Neural cell (in vitro differentiated cells): ENCODE results near the gene NHSL1. TPM values are rescaled to one million over a fixed set of nuclear protein-coding genes. Genes with fewer than 3 reads are reported as not detected.

Experiments
- H2AFZ ChIP-seq: fragments of 200-600, 300-800 bp; sonication (generic), shearing (Covaris generic); 2 replicates; pipeline ENCODE4 v1.6.0; 2014; ENCODE audit warnings: low read depth, mild to moderate bottlenecking, antibody characterized with exemption, low read length, moderate library complexity
- H3F3A ChIP-seq: fragments of 200-600 bp; shearing (Covaris generic); 2 replicates; pipeline ENCODE4 v1.6.1; 2016; ENCODE audit warnings: mild to moderate bottlenecking, moderate library complexity, mixed read lengths, antibody characterized with exemption, low read length; ENCODE audit not compliant: insufficient read depth, poor library complexity, severe bottlenecking
- H3K27ac ChIP-seq: fragments of 200-600, 300-800 bp; sonication (generic), shearing (Covaris generic); 2 replicates; pipeline ENCODE4 v1.5.1; 2014; ENCODE audit warnings: mild to moderate bottlenecking, low read length, moderate library complexity
- H3K27me3 ChIP-seq: fragments of 300-800, 200-600 bp; sonication (generic), shearing (Covaris generic); 2 replicates; pipeline ENCODE4 v1.6.0; 2014; ENCODE audit warnings: mild to moderate bottlenecking, low read depth, low read length, moderate library complexity; ENCODE audit not compliant: insufficient read depth
- H3K36me3 ChIP-seq: fragments of 300-800, 200-600 bp; sonication (generic), shearing (Covaris generic); 2 replicates; pipeline ENCODE4 v1.5.1; 2014; ENCODE audit warnings: mild to moderate bottlenecking, antibody characterized with exemption, low read length, moderate library complexity; ENCODE audit not compliant: insufficient read depth
- H3K4me2 ChIP-seq: fragments of 300-800, 200-600 bp; sonication (generic), shearing (Covaris generic); 2 replicates; pipeline ENCODE4 v1.6.0; 2014; ENCODE audit warnings: mild to moderate bottlenecking, low read length
- H3K4me3 ChIP-seq: fragments of 300-800, 200-600 bp; sonication (generic), shearing (Covaris generic); 2 replicates; pipeline ENCODE4 v1.5.1; 2014; ENCODE audit warnings: mild to moderate bottlenecking, low read length, moderate library complexity
- H3K79me2 ChIP-seq: fragments of 200-600 bp; shearing (Covaris generic); replicated peaks from 2 replicates; pipeline ENCODE4 v1.6.0; 2014; ENCODE audit warnings: mild to moderate bottlenecking, low read length, moderate library complexity; ENCODE audit not compliant: insufficient read depth
- H3K9ac ChIP-seq: fragments of 300-800, 200-600 bp; sonication (generic), shearing (Covaris generic); 2 replicates; pipeline ENCODE4 v1.6.1; 2016; ENCODE audit warnings: mild to moderate bottlenecking, low read length, mixed read lengths
- H3K9me2 ChIP-seq: fragments of 200-600 bp; shearing (Covaris generic); 2 replicates; pipeline ENCODE4 v1.6.1; 2016; ENCODE audit warnings: mild to moderate bottlenecking, low read length, mixed read lengths; ENCODE audit not compliant: insufficient read depth
- H3K9me3 ChIP-seq: fragments of 200-600, 300-800 bp; sonication (generic), shearing (Covaris generic); 2 replicates; pipeline ENCODE4 v1.6.1; 2016; ENCODE audit warnings: mild to moderate bottlenecking, mixed run types, low read length, moderate library complexity, mixed read lengths
- H4K20me1 ChIP-seq: fragments of 200-600 bp; shearing (Covaris generic); 2 replicates; pipeline ENCODE4 v1.6.1; 2016; ENCODE audit warnings: mild to moderate bottlenecking, mixed run types; ENCODE audit not compliant: insufficient read depth
- EZH2 ChIP-seq: fragments of 200-600, 300-800 bp; shearing (Covaris generic), sonication (generic); IDR thresholded peaks from 2 replicates; pipeline ENCODE4 v1.6.1; 2014; ENCODE audit warnings: antibody characterized with exemption, low read length, borderline replicate concordance, mild to moderate bottlenecking; ENCODE audit not compliant: insufficient read depth, poor library complexity, severe bottlenecking
- MXI1 ChIP-seq: fragments of 450-650 bp; conservative IDR thresholded peaks from 2 replicates; pipeline ENCODE4 v1.6.1; 2014; ENCODE audit warnings: antibody characterized with exemption, mild to moderate bottlenecking; ENCODE audit not compliant: poor library complexity, severe bottlenecking
- RAD21 ChIP-seq: fragments of 450-650 bp; conservative IDR thresholded peaks from 2 replicates; pipeline ENCODE4 v1.6.1; 2014; ENCODE audit warnings: antibody characterized with exemption, mild to moderate bottlenecking, moderate library complexity
- TAF1 ChIP-seq: IDR thresholded peaks from 2 replicates; pipeline ENCODE4 v1.6.1; 2012; ENCODE audit warnings: low read depth
- polyA plus RNA-seq: library from polyadenylated mRNA; depleted of rRNA; stranded (reverse); fragments of >200 nt; gene quantifications from 2 replicates; pipeline ENCODE4 v1.2.3, GENCODE V29; 2014
- TF ChIP-seq, protein P1 (sequence below): fragments of 450-650 bp; IDR thresholded peaks from 2 replicates; pipeline ENCODE4 v1.5.1; 2014; ENCODE audit warnings: antibody characterized with exemption, mild to moderate bottlenecking, moderate library complexity; ENCODE audit not compliant: poor library complexity, severe bottlenecking
- TF ChIP-seq, protein P2 (sequence below): IDR thresholded peaks from 2 replicates; pipeline ENCODE4 v1.6.1; 2012; ENCODE audit warnings: borderline replicate concordance

NHSL1 gene
- polyA plus RNA-seq, 1 donor from 2014 or later = 2.4 TPM

DNA sequence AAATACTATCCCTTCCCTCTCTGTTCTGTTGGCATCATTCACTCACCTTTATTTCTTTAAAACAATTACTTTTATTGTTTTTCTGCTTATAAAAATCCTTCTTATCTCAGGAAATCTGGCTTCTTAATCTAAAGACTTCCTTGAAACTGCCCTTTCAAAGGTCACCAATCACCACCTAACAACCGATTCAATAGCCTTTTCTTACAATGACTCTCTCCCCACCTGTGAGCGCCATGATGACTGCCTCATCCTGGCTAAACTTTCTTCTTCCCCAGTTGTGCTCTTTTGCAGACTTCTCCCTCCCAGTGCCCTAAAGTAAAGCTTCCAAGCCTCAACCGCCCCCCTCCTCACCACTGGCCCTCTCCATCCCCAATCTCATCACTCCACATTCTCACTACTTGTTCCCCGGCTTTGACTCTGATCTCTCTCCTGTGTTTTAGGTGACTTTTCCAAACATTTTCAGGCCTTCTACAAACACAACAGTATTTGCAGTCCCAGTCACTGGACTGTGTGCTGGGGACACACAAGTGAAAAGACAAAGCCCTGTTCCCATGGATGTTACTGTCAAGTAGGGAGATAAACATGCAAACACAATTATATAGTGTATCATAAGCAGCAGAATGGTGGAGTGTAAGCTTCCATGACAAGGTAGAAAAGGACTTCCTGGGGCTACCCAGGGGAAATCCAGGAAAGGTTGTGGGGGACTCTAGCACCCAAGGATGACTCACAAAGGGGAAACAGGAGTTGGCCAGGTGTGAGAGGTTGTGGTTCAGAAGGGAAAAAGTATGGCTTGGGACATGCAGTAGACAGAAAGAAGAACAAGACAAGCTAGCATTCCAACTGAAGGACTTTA is 12.8 kb downstream of the NHSL1 start:
- Histone ChIP-seq H4K20me1 (no peaks in the 10 kb centered on the region), H3K9me2 (no peaks in the 10 kb centered on the region), H3K9ac (no peak overlapping the region), H3K36me3 (no peaks in the 10 kb centered on the region), H2AFZ (no peak overlapping the region), H3K79me2 (peaks cover 14% of the 10 kb centered on the region), H3F3A (no peaks in the 10 kb centered on the region), H3K4me2 (no peak overlapping the region), H3K9me3 (no peaks in the 10 kb centered on the region), H3K27ac (no peak overlapping the region), H3K4me3 (no peak overlapping the region), H3K27me3 (no peaks in the 10 kb centered on the region)
- TF ChIP-seq, protein P1, sequence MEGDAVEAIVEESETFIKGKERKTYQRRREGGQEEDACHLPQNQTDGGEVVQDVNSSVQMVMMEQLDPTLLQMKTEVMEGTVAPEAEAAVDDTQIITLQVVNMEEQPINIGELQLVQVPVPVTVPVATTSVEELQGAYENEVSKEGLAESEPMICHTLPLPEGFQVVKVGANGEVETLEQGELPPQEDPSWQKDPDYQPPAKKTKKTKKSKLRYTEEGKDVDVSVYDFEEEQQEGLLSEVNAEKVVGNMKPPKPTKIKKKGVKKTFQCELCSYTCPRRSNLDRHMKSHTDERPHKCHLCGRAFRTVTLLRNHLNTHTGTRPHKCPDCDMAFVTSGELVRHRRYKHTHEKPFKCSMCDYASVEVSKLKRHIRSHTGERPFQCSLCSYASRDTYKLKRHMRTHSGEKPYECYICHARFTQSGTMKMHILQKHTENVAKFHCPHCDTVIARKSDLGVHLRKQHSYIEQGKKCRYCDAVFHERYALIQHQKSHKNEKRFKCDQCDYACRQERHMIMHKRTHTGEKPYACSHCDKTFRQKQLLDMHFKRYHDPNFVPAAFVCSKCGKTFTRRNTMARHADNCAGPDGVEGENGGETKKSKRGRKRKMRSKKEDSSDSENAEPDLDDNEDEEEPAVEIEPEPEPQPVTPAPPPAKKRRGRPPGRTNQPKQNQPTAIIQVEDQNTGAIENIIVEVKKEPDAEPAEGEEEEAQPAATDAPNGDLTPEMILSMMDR = no peak
- TF ChIP-seq RAD21 (no peak), TAF1 (no peak)

DNA sequence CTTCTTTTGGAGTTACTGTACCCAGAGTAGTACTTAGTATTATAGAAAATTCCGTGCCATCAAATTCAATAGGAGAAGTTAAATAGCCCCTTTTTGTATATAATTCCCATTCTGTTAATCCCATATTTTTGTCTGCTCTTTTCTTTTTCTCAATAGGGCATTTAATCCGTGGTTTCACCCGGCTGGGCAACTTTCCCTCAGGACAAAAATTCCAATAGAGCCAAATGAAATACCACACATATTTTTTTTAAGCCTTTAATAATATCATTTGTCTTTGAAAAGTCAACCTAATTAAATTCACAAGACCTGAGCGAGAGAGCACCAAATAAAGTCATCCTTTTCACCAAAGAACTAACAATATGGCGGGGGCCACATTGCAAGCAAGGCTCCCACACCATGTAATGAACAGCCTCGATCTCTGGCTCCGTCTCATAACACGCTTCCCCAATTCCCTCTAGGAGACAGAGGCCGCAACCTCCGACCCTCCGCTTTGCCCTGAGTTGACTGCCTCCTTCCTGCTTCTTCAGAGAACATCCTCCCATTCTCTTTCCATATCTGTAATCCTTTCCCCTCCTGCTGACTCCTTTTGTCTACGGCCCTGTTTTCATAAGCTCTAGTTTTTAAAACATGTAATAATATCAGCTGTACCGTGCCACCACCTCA is 13.6 kb downstream of the NHSL1 start:
- Histone ChIP-seq H3K79me2 (peaks cover 11% of the 10 kb centered on the region), H4K20me1 (no peaks in the 10 kb centered on the region), H3K9ac (no peak overlapping the region), H3K4me2 (peak overlapping the region; percentile 36), H3K27me3 (no peaks in the 10 kb centered on the region), H3K36me3 (no peaks in the 10 kb centered on the region), H3K27ac (no peak overlapping the region), H3F3A (no peaks in the 10 kb centered on the region), H2AFZ (no peak overlapping the region), H3K4me3 (peak overlapping the region; percentile 55), H3K9me2 (no peaks in the 10 kb centered on the region), H3K9me3 (no peaks in the 10 kb centered on the region)
- TF ChIP-seq RAD21 (no peak), TAF1 (no peak), MXI1 (no peak), EZH2 (no peak)
- TF ChIP-seq, protein P2, sequence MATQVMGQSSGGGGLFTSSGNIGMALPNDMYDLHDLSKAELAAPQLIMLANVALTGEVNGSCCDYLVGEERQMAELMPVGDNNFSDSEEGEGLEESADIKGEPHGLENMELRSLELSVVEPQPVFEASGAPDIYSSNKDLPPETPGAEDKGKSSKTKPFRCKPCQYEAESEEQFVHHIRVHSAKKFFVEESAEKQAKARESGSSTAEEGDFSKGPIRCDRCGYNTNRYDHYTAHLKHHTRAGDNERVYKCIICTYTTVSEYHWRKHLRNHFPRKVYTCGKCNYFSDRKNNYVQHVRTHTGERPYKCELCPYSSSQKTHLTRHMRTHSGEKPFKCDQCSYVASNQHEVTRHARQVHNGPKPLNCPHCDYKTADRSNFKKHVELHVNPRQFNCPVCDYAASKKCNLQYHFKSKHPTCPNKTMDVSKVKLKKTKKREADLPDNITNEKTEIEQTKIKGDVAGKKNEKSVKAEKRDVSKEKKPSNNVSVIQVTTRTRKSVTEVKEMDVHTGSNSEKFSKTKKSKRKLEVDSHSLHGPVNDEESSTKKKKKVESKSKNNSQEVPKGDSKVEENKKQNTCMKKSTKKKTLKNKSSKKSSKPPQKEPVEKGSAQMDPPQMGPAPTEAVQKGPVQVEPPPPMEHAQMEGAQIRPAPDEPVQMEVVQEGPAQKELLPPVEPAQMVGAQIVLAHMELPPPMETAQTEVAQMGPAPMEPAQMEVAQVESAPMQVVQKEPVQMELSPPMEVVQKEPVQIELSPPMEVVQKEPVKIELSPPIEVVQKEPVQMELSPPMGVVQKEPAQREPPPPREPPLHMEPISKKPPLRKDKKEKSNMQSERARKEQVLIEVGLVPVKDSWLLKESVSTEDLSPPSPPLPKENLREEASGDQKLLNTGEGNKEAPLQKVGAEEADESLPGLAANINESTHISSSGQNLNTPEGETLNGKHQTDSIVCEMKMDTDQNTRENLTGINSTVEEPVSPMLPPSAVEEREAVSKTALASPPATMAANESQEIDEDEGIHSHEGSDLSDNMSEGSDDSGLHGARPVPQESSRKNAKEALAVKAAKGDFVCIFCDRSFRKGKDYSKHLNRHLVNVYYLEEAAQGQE = no peak
